Cardiac ventricle fibroblast (primary cell): ENCODE results near the gene RAVER1. TPM values are rescaled to one million over a fixed set of nuclear protein-coding genes. Genes with fewer than 3 reads are reported as not detected.

ENCODE experiments used
- total RNA-seq: library from RNA; depleted of rRNA; stranded (reverse); fragments of >200 nt; gene quantifications from 2 replicates; pipeline ENCODE4 v1.2.3, GENCODE V29; 2015

RAVER1 gene
- total RNA-seq = 31.8 and 49.8 TPM in 2 replicates

DNA sequence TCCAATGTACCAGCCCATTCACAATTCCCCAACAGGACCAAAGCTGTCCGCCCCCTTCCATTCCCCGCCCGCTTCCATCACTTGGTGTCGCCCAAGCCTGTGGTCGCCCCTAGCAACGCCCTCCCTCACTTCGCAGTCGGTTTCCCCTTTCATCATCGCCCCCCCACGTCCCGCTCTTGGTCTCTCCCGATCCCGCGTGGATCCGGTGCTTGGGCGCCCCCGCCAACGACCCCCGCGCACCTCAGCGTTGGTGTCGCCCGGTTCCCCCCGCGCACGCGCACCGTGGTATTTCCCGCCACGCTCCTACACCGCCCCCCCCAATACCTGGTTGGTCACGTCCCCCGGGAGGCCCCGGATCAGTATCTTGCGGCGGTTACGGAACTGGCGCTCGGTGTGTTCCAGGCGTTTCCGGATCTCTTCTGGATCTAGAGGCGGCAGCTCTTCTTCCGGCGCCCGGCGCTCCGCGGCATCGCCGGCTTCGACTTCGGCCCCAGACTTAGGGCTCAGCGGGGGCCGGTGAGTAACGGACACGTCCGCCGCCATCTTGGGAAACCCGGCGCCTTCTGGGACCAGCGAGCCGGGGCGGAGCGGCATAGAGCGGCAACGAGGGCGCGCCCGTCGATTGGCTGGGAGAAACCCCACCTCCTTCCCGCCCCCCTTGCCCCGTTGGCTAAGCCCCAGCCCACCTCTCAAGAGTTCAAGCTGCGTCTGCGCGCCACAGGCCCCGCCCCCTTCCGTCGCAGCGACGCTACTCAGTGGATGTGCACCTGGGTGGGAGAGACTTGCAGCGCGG, at the start of gene RAVER1:
Gene RAVER1 (minus strand): TSS at position 565 of the 793 bp plus-strand sequence. CDS start 22 bp downstream, at position 543.

DNA sequence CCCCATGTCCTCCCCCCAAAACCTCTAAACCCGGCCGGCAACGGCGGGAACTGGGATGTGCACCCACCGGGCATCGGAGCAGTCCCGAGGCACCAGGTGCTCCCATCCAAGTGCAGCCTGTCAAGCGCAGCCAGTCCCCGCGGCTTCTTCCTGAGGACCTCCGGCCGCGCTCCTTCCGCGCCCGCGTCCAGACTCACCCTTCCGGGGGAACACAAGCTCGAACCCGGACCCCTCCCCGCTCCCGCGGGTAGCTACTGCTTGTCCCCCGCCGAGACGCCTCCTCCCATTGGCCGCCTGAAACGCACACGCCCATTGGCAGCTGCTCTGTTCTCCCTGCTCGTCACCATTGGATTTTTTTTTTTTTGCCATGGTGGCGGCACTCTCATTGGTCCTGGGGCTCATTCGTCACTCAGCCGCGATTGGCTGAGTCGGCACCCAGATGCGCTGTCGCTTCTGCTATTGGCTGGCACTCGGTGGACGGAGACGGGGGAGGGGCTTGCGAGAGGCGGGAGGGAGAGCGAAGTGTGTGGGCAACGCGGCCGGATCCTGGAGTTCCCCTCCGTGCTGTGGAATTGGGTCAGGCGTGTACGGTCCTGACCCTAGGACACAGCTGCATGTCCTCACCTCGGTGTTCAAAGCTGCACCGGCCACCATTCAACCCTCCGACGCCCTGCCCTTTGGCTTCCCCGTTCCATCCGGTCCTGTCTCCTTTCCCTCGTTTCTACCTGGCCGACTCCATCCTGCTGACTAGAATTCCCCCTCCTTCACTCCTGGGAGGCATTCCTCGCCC, 47.2 kb upstream of the RAVER1 start, which contains the start of gene TYK2:
Gene TYK2 (minus strand): TSS at position 260 of the 790 bp plus-strand sequence. CDS start 2,166 bp downstream, outside the sequence.

DNA sequence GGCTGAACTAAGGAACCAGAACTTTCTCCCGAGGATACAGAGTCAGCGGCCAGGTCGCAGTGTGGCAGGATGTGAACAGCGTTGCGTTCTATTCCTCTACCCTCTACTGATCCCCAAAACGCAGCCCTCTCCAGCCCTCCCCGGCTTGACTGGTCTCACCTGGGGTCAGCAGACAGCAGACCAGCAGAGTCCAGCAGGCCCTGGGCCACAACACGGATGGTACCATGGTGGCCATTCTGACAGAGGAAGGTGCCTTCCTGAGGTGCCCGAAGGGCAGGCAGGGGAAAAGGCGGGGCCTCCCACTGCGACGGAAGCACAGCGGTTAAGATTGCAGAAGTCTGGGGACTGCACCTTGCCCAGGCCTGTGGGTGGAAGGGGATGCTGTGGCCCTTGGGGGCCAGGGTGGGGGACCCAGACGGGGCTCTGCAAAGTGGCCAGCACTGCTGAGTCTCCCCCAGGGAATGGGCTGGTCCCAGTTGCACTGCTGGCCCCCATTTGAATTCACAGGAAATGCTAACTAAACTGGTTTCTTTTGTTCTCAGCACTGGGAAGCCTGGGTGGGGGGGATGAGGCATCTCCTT, 6.1 kb upstream of the RAVER1 start, which contains the start of gene ICAM3:
Gene ICAM3 (minus strand): TSS at position 245 of the 581 bp plus-strand sequence. CDS start 10 bp downstream, at position 235.

DNA sequence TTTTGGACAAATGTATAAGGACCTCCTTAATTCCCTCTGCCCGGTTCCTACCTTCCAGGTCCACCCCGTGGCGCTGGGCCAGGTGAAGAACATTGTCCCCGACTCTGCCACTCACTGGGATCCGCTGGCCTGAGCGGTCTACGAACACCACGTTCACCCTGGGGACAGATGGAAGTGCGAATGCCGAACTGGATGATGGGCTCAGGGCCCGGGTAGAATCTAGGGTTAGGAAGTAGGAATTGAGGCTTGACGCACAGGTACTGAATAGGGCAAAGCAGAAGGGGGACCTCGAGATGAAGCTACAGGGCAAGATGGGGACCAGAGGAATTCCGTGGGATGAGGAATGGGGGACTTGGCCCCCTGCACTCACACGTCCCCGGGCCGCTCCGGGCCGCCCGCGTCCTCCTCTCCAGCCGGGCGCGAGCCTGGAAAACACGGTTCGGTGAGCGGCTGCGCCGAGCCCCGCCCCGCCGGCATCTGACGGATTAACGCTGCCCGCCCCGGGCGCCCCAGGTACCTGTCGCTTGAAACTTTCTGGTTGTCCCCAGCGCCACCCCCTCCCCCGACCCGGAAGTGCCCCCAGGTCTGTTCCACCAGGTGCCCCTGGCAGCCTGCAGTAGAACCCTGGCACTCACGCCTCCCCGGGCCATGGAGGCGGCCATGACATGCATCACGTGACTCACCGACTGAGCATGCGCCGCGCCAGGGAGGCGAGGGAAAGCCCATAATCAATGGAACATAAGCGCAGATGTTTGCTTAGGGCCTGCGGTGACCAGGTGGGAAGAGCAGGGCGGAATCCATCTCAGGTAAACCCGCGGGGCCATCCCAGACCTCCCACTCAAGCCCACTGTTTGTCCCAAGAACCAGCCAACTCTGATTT, 17.8 kb downstream of the RAVER1 start, which contains the start of gene FDX2:
Gene FDX2 (minus strand): TSS at position 681 of the 880 bp plus-strand sequence. CDS start 19 bp downstream, at position 662.

GRCh38 chr19:10309423-10309822, 23.9 kb downstream of the RAVER1 start, which contains the start of gene ZGLP1:
TSS of gene ZGLP1 (minus strand) at chr19:10309815.

GRCh38 chr19:10289836-10290356, 43.4 kb downstream of the RAVER1 start, which contains the start of gene ICAM5:
TSS of gene ICAM5 (plus strand) at chr19:10289952. CDS start at chr19:10290044, 92 bp downstream.

DNA sequence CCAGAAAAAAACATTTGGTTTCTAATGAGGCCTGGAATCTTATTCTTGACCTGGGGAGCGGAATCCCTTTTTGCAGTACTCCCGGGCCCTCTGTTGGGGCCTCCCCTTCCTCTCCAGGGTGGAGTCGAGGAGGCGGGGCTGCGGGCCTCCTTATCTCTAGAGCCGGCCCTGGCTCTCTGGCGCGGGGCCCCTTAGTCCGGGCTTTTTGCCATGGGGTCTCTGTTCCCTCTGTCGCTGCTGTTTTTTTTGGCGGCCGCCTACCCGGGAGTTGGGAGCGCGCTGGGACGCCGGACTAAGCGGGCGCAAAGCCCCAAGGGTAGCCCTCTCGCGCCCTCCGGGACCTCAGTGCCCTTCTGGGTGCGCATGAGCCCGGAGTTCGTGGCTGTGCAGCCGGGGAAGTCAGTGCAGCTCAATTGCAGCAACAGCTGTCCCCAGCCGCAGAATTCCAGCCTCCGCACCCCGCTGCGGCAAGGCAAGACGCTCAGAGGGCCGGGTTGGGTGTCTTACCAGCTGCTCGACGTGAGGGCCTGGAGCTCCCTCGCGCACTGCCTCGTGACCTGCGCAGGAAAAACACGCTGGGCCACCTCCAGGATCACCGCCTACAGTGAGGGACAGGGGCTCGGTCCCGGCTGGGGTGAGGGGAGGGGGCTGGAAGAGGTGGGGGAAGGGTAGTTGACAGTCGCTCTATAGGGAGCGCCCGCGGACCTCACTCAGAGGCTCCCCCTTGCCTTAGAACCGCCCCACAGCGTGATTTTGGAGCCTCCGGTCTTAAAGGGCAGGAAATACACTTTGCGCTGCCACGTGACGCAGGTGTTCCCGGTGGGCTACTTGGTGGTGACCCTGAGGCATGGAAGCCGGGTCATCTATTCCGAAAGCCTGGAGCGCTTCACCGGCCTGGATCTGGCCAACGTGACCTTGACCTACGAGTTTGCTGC, 46.3 kb downstream of the RAVER1 start, which contains the start of gene ICAM4:
Gene ICAM4 (plus strand): TSS at position 153 of the 935 bp plus-strand sequence. CDS start 58 bp downstream, at position 211.

DNA sequence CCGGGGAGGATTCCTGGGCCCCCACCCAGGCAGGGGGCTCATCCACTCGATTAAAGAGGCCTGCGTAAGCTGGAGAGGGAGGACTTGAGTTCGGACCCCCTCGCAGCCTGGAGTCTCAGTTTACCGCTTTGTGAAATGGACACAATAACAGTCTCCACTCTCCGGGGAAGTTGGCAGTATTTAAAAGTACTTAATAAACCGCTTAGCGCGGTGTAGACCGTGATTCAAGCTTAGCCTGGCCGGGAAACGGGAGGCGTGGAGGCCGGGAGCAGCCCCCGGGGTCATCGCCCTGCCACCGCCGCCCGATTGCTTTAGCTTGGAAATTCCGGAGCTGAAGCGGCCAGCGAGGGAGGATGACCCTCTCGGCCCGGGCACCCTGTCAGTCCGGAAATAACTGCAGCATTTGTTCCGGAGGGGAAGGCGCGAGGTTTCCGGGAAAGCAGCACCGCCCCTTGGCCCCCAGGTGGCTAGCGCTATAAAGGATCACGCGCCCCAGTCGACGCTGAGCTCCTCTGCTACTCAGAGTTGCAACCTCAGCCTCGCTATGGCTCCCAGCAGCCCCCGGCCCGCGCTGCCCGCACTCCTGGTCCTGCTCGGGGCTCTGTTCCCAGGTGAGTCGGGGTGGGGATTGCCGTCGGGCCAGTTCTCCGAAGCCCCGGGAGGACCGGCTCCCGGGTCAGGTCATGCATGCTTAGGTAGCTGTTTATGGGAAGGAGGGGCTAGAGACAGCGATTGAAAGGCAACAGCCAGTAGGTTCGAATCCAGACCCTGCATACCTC, 62.5 kb downstream of the RAVER1 start, which contains the start of gene ICAM1:
Gene ICAM1 (plus strand): TSS at position 505 of the 779 bp plus-strand sequence. CDS start 40 bp downstream, at position 545.

Other genes starting within 250 kb of the RAVER1 start
- gene SHFL, start 247.2 kb downstream of the RAVER1 start, total RNA-seq = 24.1 and 33.3 TPM in 2 replicates
- 0.10 TPM in 1 of 2 replicates, not detected in the other for gene ANGPTL6, start 230.9 kb downstream of the RAVER1 start, total RNA-seq
- 32.3 and 32.5 TPM in 2 replicates for gene PPAN, start 227.2 kb downstream of the RAVER1 start, total RNA-seq
- 5.3 and 6.8 TPM in 2 replicates for gene P2RY11, start 221.8 kb downstream of the RAVER1 start, total RNA-seq
- 279 and 285 TPM in 2 replicates for gene EIF3G, start 213.6 kb downstream of the RAVER1 start, total RNA-seq
- gene DNMT1, start 138.6 kb downstream of the RAVER1 start, total RNA-seq = 32.2 and 32.6 TPM in 2 replicates
- 26.8 and 33.8 TPM in 2 replicates for gene S1PR2, start 102.2 kb downstream of the RAVER1 start, total RNA-seq
- 58.3 and 72.3 TPM in 2 replicates for gene MRPL4, start 81.3 kb downstream of the RAVER1 start, total RNA-seq
- gene ICAM1, start 62.4 kb downstream of the RAVER1 start, total RNA-seq = 12.8 and 17.7 TPM in 2 replicates
- 0.10 and 0.50 TPM in 2 replicates for gene ICAM4, start 46.6 kb downstream of the RAVER1 start, total RNA-seq
- gene ICAM5, start 43.6 kb downstream of the RAVER1 start, total RNA-seq = 0.56 and 1.3 TPM in 2 replicates
- gene ZGLP1, start 23.7 kb downstream of the RAVER1 start, total RNA-seq = 0.25 and 3.2 TPM in 2 replicates
- 16.5 and 19.4 TPM in 2 replicates for gene FDX2, start 17.5 kb downstream of the RAVER1 start, total RNA-seq
- gene ICAM3, start 6.1 kb upstream of the RAVER1 start, total RNA-seq = 3.7 and 6.0 TPM in 2 replicates
- gene TYK2, start 47.0 kb upstream of the RAVER1 start, total RNA-seq = 39.3 and 45.8 TPM in 2 replicates
- gene CDC37, start 70.0 kb upstream of the RAVER1 start, total RNA-seq = 127 and 132 TPM in 2 replicates
- 13.7 and 16.1 TPM in 2 replicates for gene PDE4A, start 87.0 kb upstream of the RAVER1 start, total RNA-seq
- gene KEAP1, start 169.8 kb upstream of the RAVER1 start, total RNA-seq = 71.9 and 86.3 TPM in 2 replicates
- gene S1PR5, start 183.9 kb upstream of the RAVER1 start, total RNA-seq = not detected in 2 replicates
- gene ATG4D, start 210.4 kb upstream of the RAVER1 start, total RNA-seq = 5.3 and 11.4 TPM in 2 replicates
- 14.1 and 14.7 TPM in 2 replicates for gene KRI1, start 232.5 kb upstream of the RAVER1 start, total RNA-seq
- 2.2 and 3.0 TPM in 2 replicates for gene CDKN2D, start 235.4 kb upstream of the RAVER1 start, total RNA-seq